ENCODE results near the gene OR6S1. TPM values are rescaled to one million over a fixed set of nuclear protein-coding genes. Genes with fewer than 3 reads are reported as not detected.

Gene OR6S1
- polyA plus RNA-seq, 1 of the 3 experiments (the other 2 are of a cell fraction): not detected

- Histone ChIP-seq H3K4me2 (no peak overlapping the region), H3K9me3 (no peaks in the 10 kb centered on the region), H2AFZ (ENCODE audit: low read depth) (no peak overlapping the region), H3K4me3 (ENCODE audit: low read depth in 2 of 2, low read length in 1 of 2) (no peak overlapping the region), H3K4me1 (ENCODE audit: control insufficient read depth in 1 of 2, insufficient read depth in 2 of 2, low read depth in 1 of 2, low read length in 1 of 2) (no peaks in the 10 kb centered on the region; a peak in 2 of 4 replicates), H3K79me2 (ENCODE audit: insufficient read depth) (no peaks in the 10 kb centered on the region), H3K9me2 (no peaks in the 10 kb centered on the region), H3K36me3 (replicated peaks in 1 of 2; ENCODE audit: control insufficient read depth in 1 of 2, insufficient read depth in 2 of 2, low read length in 1 of 2) (no peaks in the 10 kb centered on the region), H3F3A (replicated peaks; ENCODE audit: insufficient read depth) (peaks cover 24% of the 10 kb centered on the region), H3K9ac (no peak overlapping the region), H3K27ac (ENCODE audit: low read depth in 2 of 2, low read length in 1 of 2) (no peak overlapping the region), H3K27me3 (ENCODE audit: insufficient read depth) (peaks cover 6% of the 10 kb centered on the region; the same call in 1 of the 2 replicates), H4K20me1 (ENCODE audit: insufficient read depth) (peaks cover 6% of the 10 kb centered on the region)
- CTCF ChIA-PET: no interaction called here
- no peak for DNase-seq
- TF ChIP-seq FOXM1 (IDR thresholded peaks at IDR 0.05; ENCODE audit: low read depth): no peak
- no peak for TF ChIP-seq TCF12 (IDR thresholded peaks at IDR 0.05)
- no peak for TF ChIP-seq CHD2 (IDR thresholded peaks at IDR 0.05; ENCODE audit: low read length, partially characterized antibody)
- no peak for TF ChIP-seq USF1 (IDR thresholded peaks at IDR 0.05; ENCODE audit: borderline replicate concordance, low read depth)
- 19% methylated on average over 8 of the region's 12 CpGs for WGBS (ENCODE audit: low lambda C conversion rate)
- POLR2A ChIA-PET: no interaction called here
These were observed 24.1 kb downstream of the OR6S1 start for GRCh38 chr14:20617138-20618003.

- 66% methylated on average over 5 of the region's 5 CpGs for WGBS (ENCODE audit: low lambda C conversion rate)
- no peak for DNase-seq
- peaks cover 6% of the 10 kb centered on the region for H4K20me1 ChIP-seq (ENCODE audit: insufficient read depth)
- no peak overlapping the region for H3K27ac ChIP-seq (ENCODE audit: low read depth in 2 of 2, low read length in 1 of 2)
- H2AFZ ChIP-seq (ENCODE audit: low read depth): no peak overlapping the region
- no peak overlapping the region for H3K4me3 ChIP-seq (ENCODE audit: low read depth in 2 of 2, low read length in 1 of 2)
- peaks cover 26% of the 10 kb centered on the region for H3F3A ChIP-seq (replicated peaks; ENCODE audit: insufficient read depth)
- H3K9me3 ChIP-seq: no peaks in the 10 kb centered on the region
- ChIA-PET POLR2A (no interaction called here), CTCF (no interaction called here)
- TF ChIP-seq FOXJ3 (CRISPR knock-in tag; IDR thresholded peaks at IDR 0.05): no peak
- no peaks in the 10 kb centered on the region for H3K36me3 ChIP-seq (replicated peaks in 1 of 2; ENCODE audit: control insufficient read depth in 1 of 2, insufficient read depth in 2 of 2, low read length in 1 of 2)
- H3K9me2 ChIP-seq: no peaks in the 10 kb centered on the region
- H3K4me2 ChIP-seq: no peak overlapping the region
- H3K79me2 ChIP-seq (ENCODE audit: insufficient read depth): no peaks in the 10 kb centered on the region
- H3K27me3 ChIP-seq (ENCODE audit: insufficient read depth): 0 out of 2 replicates have a peak, but pooled peaks cover under 1% of the 10 kb centered on the region
- H3K9ac ChIP-seq: no peak overlapping the region
- no peaks in the 10 kb centered on the region; a peak in 2 of 4 replicates for H3K4me1 ChIP-seq (ENCODE audit: control insufficient read depth in 1 of 2, insufficient read depth in 2 of 2, low read depth in 1 of 2, low read length in 1 of 2)
These were observed 25.5 kb downstream of the OR6S1 start for GRCh38 chr14:20615996-20616395.

GRCh38 chr14:20614038-20614840 lies 27.3 kb downstream of the OR6S1 start:
- 4% methylated on average over 17 of the region's 17 CpGs for WGBS (ENCODE audit: low lambda C conversion rate)

More at GRCh38 chr14:20614038-20614840, 27.3 kb downstream of the OR6S1 start:
- Histone ChIP-seq H3K9ac (peak overlapping the region; percentile 66), H2AFZ (ENCODE audit: low read depth) (peak overlapping the region; percentile 94), H3K79me2 (ENCODE audit: insufficient read depth) (no peaks in the 10 kb centered on the region), H3K4me2 (peak overlapping the region; percentile 77), H3K27ac (ENCODE audit: low read depth in 2 of 2, low read length in 1 of 2) (peak overlapping the region; percentile 34 to 64; a peak in 3 of 4 replicates), H3K9me2 (no peaks in the 10 kb centered on the region), H4K20me1 (ENCODE audit: insufficient read depth) (peaks cover 6% of the 10 kb centered on the region), H3K27me3 (ENCODE audit: insufficient read depth) (no peaks in the 10 kb centered on the region), H3F3A (replicated peaks; ENCODE audit: insufficient read depth) (peaks cover 31% of the 10 kb centered on the region), H3K4me1 (ENCODE audit: control insufficient read depth in 1 of 2, insufficient read depth in 2 of 2, low read depth in 1 of 2, low read length in 1 of 2) (no peaks in the 10 kb centered on the region; a peak in 2 of 4 replicates), H3K36me3 (replicated peaks in 1 of 2; ENCODE audit: control insufficient read depth in 1 of 2, insufficient read depth in 2 of 2, low read length in 1 of 2) (no peaks in the 10 kb centered on the region), H3K9me3 (no peaks in the 10 kb centered on the region), H3K4me3 (ENCODE audit: low read depth in 2 of 2, low read length in 1 of 2) (peak overlapping the region; percentile 74 to 79)
- TF ChIP-seq ELF1 (IDR thresholded peaks at IDR 0.05) (no peak), SIN3A (IDR thresholded peaks at IDR 0.05; ENCODE audit: borderline replicate concordance, low read depth, low read length) (0 out of 2 replicates have a peak, but pooled peaks have one; percentile 30)
- no peak for DNase-seq
- POLR2A ChIA-PET: interaction anchor here (0.9 to 1.2 kb wide), 2 partner anchors 77 to 271 kb away, joined by 3 read pairs; partner anchors contain the start of gene PARP2
- CTCF ChIA-PET: interaction anchor here (0.8 to 3.1 kb wide), 14 partner anchors 9 to 357 kb away, joined by 3 to 24 read pairs (median 4); partner anchors contain the start of genes PARP2 and RNASE4
